OCI-LY7 (cell line): ENCODE measurements around the gene MS4A8. TPM values are rescaled to one million over a fixed set of nuclear protein-coding genes. Genes with fewer than 3 reads are reported as not detected.

Experiments used
- total RNA-seq, 2 experiments: library from RNA; depleted of rRNA in 1 of 2; stranded (reverse); fragments of >200 nt in 1 of 2; shearing (Covaris generic) in 1 of 2; gene quantifications; 2 replicates each; pipeline ENCODE4 v1.2.3, GENCODE V29; 2014 to 2022

Gene MS4A8
- total RNA-seq, 2 experiments from 2014 or later = not detected

Other genes with a start within 250 kb of the MS4A8 start
- 435 and 488 TPM in 2 replicates for gene MS4A1, start 243.8 kb upstream of the MS4A8 start, total RNA-seq (2014; rRNA removed; shearing (Covaris generic))
- gene MS4A1, start 243.8 kb upstream of the MS4A8 start, total RNA-seq (2022) = 559 and 603 TPM in 2 replicates
- gene MS4A12, start 206.8 kb upstream of the MS4A8 start, total RNA-seq (2014; rRNA removed; shearing (Covaris generic)) = 1.8 TPM in 1 of 2 replicates, not detected in the other
- not detected in 2 replicates for gene MS4A12, start 206.8 kb upstream of the MS4A8 start, total RNA-seq (2022)
- gene MS4A13, start 184.2 kb upstream of the MS4A8 start, total RNA-seq (2014; rRNA removed; shearing (Covaris generic)) = not detected in 2 replicates
- gene MS4A13, start 184.2 kb upstream of the MS4A8 start, total RNA-seq (2022) = not detected in 2 replicates
- gene MS4A18, start 25.1 kb downstream of the MS4A8 start, total RNA-seq (2014; rRNA removed; shearing (Covaris generic)) = not detected in 2 replicates
- not detected in 2 replicates for gene MS4A18, start 25.1 kb downstream of the MS4A8 start, total RNA-seq (2022)
- gene MS4A15, start 57.3 kb downstream of the MS4A8 start, total RNA-seq (2014; rRNA removed; shearing (Covaris generic)) = not detected in 2 replicates
- not detected in 2 replicates for gene MS4A15, start 57.3 kb downstream of the MS4A8 start, total RNA-seq (2022)
- not detected in 2 replicates for gene MS4A10, start 85.7 kb downstream of the MS4A8 start, total RNA-seq (2014; rRNA removed; shearing (Covaris generic))
- not detected in 2 replicates for gene MS4A10, start 85.7 kb downstream of the MS4A8 start, total RNA-seq (2022)
- gene CCDC86, start 142.5 kb downstream of the MS4A8 start, total RNA-seq (2014; rRNA removed; shearing (Covaris generic)) = 21.3 and 21.7 TPM in 2 replicates
- 17.7 and 24.7 TPM in 2 replicates for gene CCDC86, start 142.5 kb downstream of the MS4A8 start, total RNA-seq (2022)
- gene PTGDR2, start 156.3 kb downstream of the MS4A8 start, total RNA-seq (2014; rRNA removed; shearing (Covaris generic)) = 0.19 TPM in 1 of 2 replicates, not detected in the other
- not detected in 2 replicates for gene PTGDR2, start 156.3 kb downstream of the MS4A8 start, total RNA-seq (2022)
- not detected in 2 replicates for gene ZP1, start 167.9 kb downstream of the MS4A8 start, total RNA-seq (2014; rRNA removed; shearing (Covaris generic))
- not detected in 2 replicates for gene ZP1, start 167.9 kb downstream of the MS4A8 start, total RNA-seq (2022)
- 95.2 and 120 TPM in 2 replicates for gene PRPF19, start 207.0 kb downstream of the MS4A8 start, total RNA-seq (2014; rRNA removed; shearing (Covaris generic))
- gene PRPF19, start 207.0 kb downstream of the MS4A8 start, total RNA-seq (2022) = 135 and 153 TPM in 2 replicates
- gene TMEM109, start 214.5 kb downstream of the MS4A8 start, total RNA-seq (2014; rRNA removed; shearing (Covaris generic)) = 57.0 and 62.4 TPM in 2 replicates
- gene TMEM109, start 214.5 kb downstream of the MS4A8 start, total RNA-seq (2022) = 67.8 and 68.6 TPM in 2 replicates
- 5.0 and 8.9 TPM in 2 replicates for gene TMEM132A, start 224.8 kb downstream of the MS4A8 start, total RNA-seq (2014; rRNA removed; shearing (Covaris generic))
- gene TMEM132A, start 224.8 kb downstream of the MS4A8 start, total RNA-seq (2022) = 5.5 and 7.5 TPM in 2 replicates